Tibial nerve (tissue), 4 donors: ENCODE measurements around the gene TEF. TPM values are rescaled to one million over a fixed set of nuclear protein-coding genes. Genes with fewer than 3 reads are reported as not detected.

Source experiments
- DNase-seq, 2 donors: peaks; one replicate each; pipeline ENCODE4 v3.0.0-alpha.2; 2019; ENCODE audit warnings: low spot score in 2 of 2
- H3K27ac ChIP-seq, 4 donors: fragments of 200-600 bp; sonication (generic) in 3 of 4; one replicate each; pipeline ENCODE4 v1.5.1; 2017 to 2019; ENCODE audit warnings: mild to moderate bottlenecking in 1 of 4
- H3K27me3 ChIP-seq, 2 donors: fragments of 200-600 bp; sonication (generic) in 1 of 2; one replicate each; pipeline versions ENCODE4 v1.5.1 to v1.6.0; 2017 to 2019
- H3K36me3 ChIP-seq, 3 donors: fragments of 200-600 bp; sonication (generic); one replicate each; pipeline ENCODE4 v1.5.1; 2018 to 2019
- H3K4me1 ChIP-seq, 4 donors: fragments of 200-600 bp; sonication (generic) in 3 of 4; one replicate each; pipeline ENCODE4 v1.5.1; 2017 to 2019
- H3K4me3 ChIP-seq, 4 donors: fragments of 200-600 bp; sonication (generic) in 3 of 4; one replicate each; pipeline ENCODE4 v1.5.1; 2017 to 2019; ENCODE audit warnings: mild to moderate bottlenecking in 1 of 4, moderate library complexity in 1 of 4
- H3K9me3 ChIP-seq, 4 donors: fragments of 200-600 bp; sonication (generic) in 3 of 4; one replicate each; pipeline ENCODE4 v1.5.1; 2017 to 2019
- CTCF ChIP-seq, 5 experiments: fragments of 200-600 bp in 3 of 5; fragments of 450-650 bp in 2 of 5; sonication (generic) in 3 of 5; IDR thresholded peaks; one replicate each; pipeline ENCODE4 v1.5.1; 2016 to 2019; ENCODE audit warnings: antibody characterized with exemption in 5 of 5, mild to moderate bottlenecking in 3 of 5, moderate library complexity in 2 of 5
- EP300 ChIP-seq, 2 donors: sonication (generic); formaldehyde crosslinking; IDR thresholded peaks; one replicate each; pipeline ENCODE4 v1.6.1; 2017; ENCODE audit warnings: antibody characterized with exemption in 2 of 2, mild to moderate bottlenecking in 1 of 2
- POLR2A ChIP-seq, 2 donors: fragments of 450-650 bp; IDR thresholded peaks; one replicate each; pipeline ENCODE4 v1.6.1; 2017; ENCODE audit warnings: antibody characterized with exemption in 2 of 2, mild to moderate bottlenecking in 2 of 2, moderate library complexity in 2 of 2
- WGBS, 2 donors: methylation state at CpG; one replicate each; pipeline ENCODE4 v1.1.5; 2018; 5-methylcytosine and 5-hydroxymethylcytosine counted together
- total RNA-seq, 4 donors: library from RNA; depleted of rRNA; stranded (reverse); fragments of >200 nt; gene quantifications; one replicate each; pipeline ENCODE4 v1.1.0, GENCODE V29; 2016

The TEF gene
- total RNA-seq, 4 donors from 2014 or later, result 20.1 to 49.4 (median 43.9) TPM

DNA sequence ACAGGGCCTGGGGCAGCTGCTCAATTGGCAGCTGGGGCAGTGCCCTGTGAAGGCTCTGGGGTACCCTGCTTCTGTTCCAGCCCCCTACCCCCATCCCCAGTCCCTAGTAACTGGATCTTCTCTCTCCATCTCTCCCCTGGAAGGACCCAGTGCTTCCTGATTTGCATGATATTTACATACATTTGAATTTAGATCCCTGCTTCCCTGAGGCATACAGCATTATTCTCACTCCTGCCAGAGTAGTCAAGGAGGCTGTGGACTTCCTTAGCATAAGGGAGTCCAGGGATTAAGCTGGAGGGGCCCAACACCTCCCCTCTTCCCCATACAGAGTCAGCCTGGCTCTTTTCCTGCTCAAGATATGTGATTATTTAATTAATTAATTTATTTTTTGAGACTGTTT is 24.7 kb downstream of the TEF start:
- TF ChIP-seq POLR2A (IDR thresholded peaks at IDR 0.05) (no peak), EP300 (IDR thresholded peaks at IDR 0.05) (no peak), CTCF (IDR thresholded peaks at IDR 0.05) (no peak)
- Histone ChIP-seq H3K27me3 (no peaks in the 10 kb centered on the region), H3K4me3 (no peak overlapping the region), H3K9me3 (no peaks in the 10 kb centered on the region), H3K4me1 (peaks cover 0 to 47% (median 29%) of the 10 kb centered on the region in 4 donors), H3K36me3 (no peaks in the 10 kb centered on the region), H3K27ac (no peak overlapping the region)
- no peak for DNase-seq

DNA sequence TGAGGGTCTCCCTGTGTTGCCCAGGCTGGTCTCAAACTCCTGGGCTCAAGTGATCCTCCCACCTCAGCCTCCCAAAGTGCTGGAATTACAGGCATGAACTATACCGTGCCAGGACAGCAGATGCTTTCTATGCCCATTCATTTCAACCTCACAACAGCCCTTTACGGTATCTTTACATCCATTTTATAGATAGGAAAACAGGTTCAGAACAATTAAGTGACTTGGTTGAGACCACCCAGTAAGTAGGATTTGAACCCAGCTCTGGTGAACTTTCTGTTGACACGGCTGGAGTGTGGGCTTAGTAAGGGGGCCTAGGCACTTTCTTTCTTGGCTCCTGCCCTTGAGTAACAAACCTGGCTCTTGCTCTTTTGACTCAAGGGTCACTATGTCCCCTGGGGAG is 25.7 kb downstream of the TEF start:
- DNase-seq, result no peak
- TF ChIP-seq CTCF (IDR thresholded peaks at IDR 0.05) (no peak), POLR2A (IDR thresholded peaks at IDR 0.05) (no peak), EP300 (IDR thresholded peaks at IDR 0.05) (no peak)
- Histone ChIP-seq H3K4me3 (no peak overlapping the region), H3K9me3 (no peaks in the 10 kb centered on the region), H3K4me1 (peaks cover 0 to 48% (median 30%) of the 10 kb centered on the region in 4 donors), H3K36me3 (no peaks in the 10 kb centered on the region), H3K27ac (no peak overlapping the region), H3K27me3 (no peaks in the 10 kb centered on the region)
- WGBS, 2 donors, result 76 to 89% methylated on average over 3 of the region's 3 CpGs

GRCh38 chr22:41408665-41409064 is 26.9 kb downstream of the TEF start:
- H3K27ac ChIP-seq, result peak overlapping the region in 2 of 4 donors; percentile 19 to 100
- peaks cover 0 to 43% (median 32%) of the 10 kb centered on the region in 4 donors for H3K4me1 ChIP-seq
- TF ChIP-seq POLR2A (IDR thresholded peaks at IDR 0.05) (no peak), EP300 (IDR thresholded peaks at IDR 0.05) (no peak), CTCF (IDR thresholded peaks at IDR 0.05) (no peak)
- 80 to 87% methylated on average over 8 of the region's 8 CpGs for WGBS, 2 donors
- H3K36me3 ChIP-seq, result no peaks in the 10 kb centered on the region
- H3K27me3 ChIP-seq, result no peaks in the 10 kb centered on the region
- H3K9me3 ChIP-seq, result no peaks in the 10 kb centered on the region
- no peak overlapping the region for H3K4me3 ChIP-seq
- DNase-seq, result no peak

GRCh38 chr22:41410311-41410751 is 28.6 kb downstream of the TEF start:
- H3K4me3 ChIP-seq, result no peak overlapping the region
- H3K36me3 ChIP-seq, result no peaks in the 10 kb centered on the region
- TF ChIP-seq CTCF (IDR thresholded peaks at IDR 0.05), result no peak
- TF ChIP-seq POLR2A (IDR thresholded peaks at IDR 0.05), result no peak
- TF ChIP-seq EP300 (IDR thresholded peaks at IDR 0.05), result peak in 1 of 2 donors; percentile 26
- peaks cover 0 to 48% (median 40%) of the 10 kb centered on the region in 4 donors for H3K4me1 ChIP-seq
- no peak for DNase-seq
- H3K27me3 ChIP-seq, result no peaks in the 10 kb centered on the region
- H3K27ac ChIP-seq, result peak overlapping the region; percentile 98 to 100 (median 99)
- H3K9me3 ChIP-seq, result no peaks in the 10 kb centered on the region
- 66 to 71% methylated on average over 7 of the region's 7 CpGs for WGBS, 2 donors

GRCh38 chr22:41411021-41411851 is 29.5 kb downstream of the TEF start:
- H3K27ac ChIP-seq, result peak overlapping the region; percentile 98 to 100 (median 99)
- H3K27me3 ChIP-seq, result no peaks in the 10 kb centered on the region
- H3K9me3 ChIP-seq, result no peaks in the 10 kb centered on the region
- DNase-seq, result peak in 1 of 2 donors; percentile 50
- no peaks in the 10 kb centered on the region for H3K36me3 ChIP-seq
- 74 to 75% methylated on average over 11 of the region's 11 CpGs for WGBS, 2 donors
- H3K4me1 ChIP-seq, result peaks cover 0 to 55% (median 45%) of the 10 kb centered on the region in 4 donors
- H3K4me3 ChIP-seq, result no peak overlapping the region
- TF ChIP-seq POLR2A (IDR thresholded peaks at IDR 0.05) (peak in 1 of 2 donors; percentile 57), CTCF (IDR thresholded peaks at IDR 0.05) (no peak), EP300 (IDR thresholded peaks at IDR 0.05) (peak; percentile 49 to 91)
